OCI-LY7 (cell line): ENCODE measurements around the gene SLC2A3.
"Not testable (repeated sequence)": the region's sequence is repeated elsewhere in the genome, so short reads cannot be mapped to it uniquely, and the experiment has no call there.

ENCODE experiments used
- CTCF ChIP-seq: fragments of 200-600 bp; sonication (generic); conservative IDR thresholded peaks from 2 replicates; pipeline ENCODE4 v1.5.1; 2014; ENCODE audit warnings: mild to moderate bottlenecking, antibody characterized with exemption, low read length, moderate library complexity, mixed read lengths
- EZH2phosphoT487 ChIP-seq: fragments of 200-600 bp; sonication (generic); IDR thresholded peaks from 2 replicates; pipeline ENCODE4 v1.6.1; 2018; ENCODE audit warnings: low read depth, borderline replicate concordance, mild to moderate bottlenecking, mixed run types, antibody characterized with exemption, low read length, moderate library complexity, mixed read lengths

- TF ChIP-seq CTCF, EZH2phosphoT487: not testable (repeated sequence)
Measured at GRCh38 chr12:7926068-7926666, 9.8 kb downstream of the SLC2A3 start.
